ENCODE results near the gene DLGAP1. TPM values are rescaled to one million over a fixed set of nuclear protein-coding genes. Genes with fewer than 3 reads are reported as not detected.
"Not testable (repeated sequence)": the region's sequence is repeated elsewhere in the genome, so short reads cannot be mapped to it uniquely, and the experiment has no call there.

Gene DLGAP1
- total RNA-seq, 6 experiments from 2014 or later = 0.09 to 0.31 (median 0.18) TPM; not detected in 2

DNA sequence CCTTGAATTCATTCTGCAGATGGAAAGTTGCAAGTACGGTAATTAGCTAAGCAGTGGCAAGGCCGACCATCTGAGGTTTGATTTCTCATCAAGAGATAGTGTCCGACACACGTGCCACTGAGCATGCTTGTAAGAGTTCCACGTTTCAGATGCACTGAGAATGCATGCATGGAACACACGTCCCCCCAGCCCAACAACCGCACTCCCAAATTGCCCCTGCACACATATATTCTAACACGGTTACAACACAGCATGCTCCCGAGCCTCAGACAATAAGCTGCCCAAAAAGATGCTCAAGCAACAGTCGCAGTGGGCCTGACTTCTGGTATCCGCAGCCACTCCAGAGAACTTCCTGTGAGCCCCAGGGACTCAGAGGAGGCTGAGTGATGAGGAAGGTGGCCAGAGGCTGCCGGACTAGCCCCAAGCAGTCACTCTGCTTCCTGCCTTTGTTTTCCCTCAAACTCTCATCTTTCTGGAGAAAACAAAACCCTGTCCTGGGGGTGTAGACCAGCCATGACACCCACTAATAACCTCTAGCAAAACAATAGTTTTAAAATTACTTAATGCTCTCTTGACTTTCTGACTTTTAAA lies 801.2 kb downstream of the DLGAP1 start:
- WGBS (ENCODE audit: insufficient coverage, low coverage, low lambda C conversion rate, missing lambda C conversion rate) = 72% methylated on average over 3 of the region's 12 CpGs
- DNase-seq (no peak), ATAC-seq (no peak)
- TF ChIP-seq POLR2A (IDR thresholded peaks at IDR 0.05) = no peak
- TF ChIP-seq, protein P1, sequence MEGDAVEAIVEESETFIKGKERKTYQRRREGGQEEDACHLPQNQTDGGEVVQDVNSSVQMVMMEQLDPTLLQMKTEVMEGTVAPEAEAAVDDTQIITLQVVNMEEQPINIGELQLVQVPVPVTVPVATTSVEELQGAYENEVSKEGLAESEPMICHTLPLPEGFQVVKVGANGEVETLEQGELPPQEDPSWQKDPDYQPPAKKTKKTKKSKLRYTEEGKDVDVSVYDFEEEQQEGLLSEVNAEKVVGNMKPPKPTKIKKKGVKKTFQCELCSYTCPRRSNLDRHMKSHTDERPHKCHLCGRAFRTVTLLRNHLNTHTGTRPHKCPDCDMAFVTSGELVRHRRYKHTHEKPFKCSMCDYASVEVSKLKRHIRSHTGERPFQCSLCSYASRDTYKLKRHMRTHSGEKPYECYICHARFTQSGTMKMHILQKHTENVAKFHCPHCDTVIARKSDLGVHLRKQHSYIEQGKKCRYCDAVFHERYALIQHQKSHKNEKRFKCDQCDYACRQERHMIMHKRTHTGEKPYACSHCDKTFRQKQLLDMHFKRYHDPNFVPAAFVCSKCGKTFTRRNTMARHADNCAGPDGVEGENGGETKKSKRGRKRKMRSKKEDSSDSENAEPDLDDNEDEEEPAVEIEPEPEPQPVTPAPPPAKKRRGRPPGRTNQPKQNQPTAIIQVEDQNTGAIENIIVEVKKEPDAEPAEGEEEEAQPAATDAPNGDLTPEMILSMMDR (IDR thresholded peaks at IDR 0.05) = no peak
- intact Hi-C loops (cut with DNase I) = no loop called here
- no peaks in the 10 kb centered on the region for H3K9me3 ChIP-seq
- no peak overlapping the region for H3K27ac ChIP-seq
- no peaks in the 10 kb centered on the region for H3K36me3 ChIP-seq
- H3K4me1 ChIP-seq = peaks cover 0 to 7% (median 0%) of the 10 kb centered on the region in 4 donors
- no peaks in the 10 kb centered on the region for H3K27me3 ChIP-seq
- no peak overlapping the region for H3K4me3 ChIP-seq

DNA sequence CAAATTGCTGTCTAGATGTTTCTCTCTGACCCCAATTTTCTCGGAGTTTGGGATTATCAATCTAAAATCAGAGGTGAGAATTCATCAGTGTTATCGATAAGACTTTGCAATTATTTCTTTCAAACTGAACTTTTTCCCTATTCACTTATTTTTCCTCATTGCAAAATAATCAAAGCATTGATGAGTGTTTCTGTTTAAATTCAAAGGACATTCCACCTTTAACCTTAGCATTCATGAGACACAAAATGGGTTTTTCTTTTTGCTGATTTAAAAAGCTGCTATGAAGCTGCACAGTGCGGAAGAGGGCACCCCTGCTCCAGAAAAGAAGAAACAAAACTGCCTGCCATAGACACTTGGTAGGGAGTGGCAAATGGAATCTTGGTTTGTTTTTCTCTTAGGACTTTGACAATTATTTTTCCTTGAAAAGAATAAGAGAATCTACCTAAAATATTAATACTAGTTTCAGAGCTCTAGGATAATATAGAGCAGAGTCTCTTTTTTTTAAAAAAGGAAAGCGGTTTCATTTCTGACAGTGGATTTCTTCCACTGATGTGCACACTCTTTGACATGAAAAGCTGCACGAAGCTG lies 801.8 kb downstream of the DLGAP1 start:
- H3K27me3 ChIP-seq = no peaks in the 10 kb centered on the region
- H3K4me3 ChIP-seq = no peak overlapping the region
- ATAC-seq (no peak), DNase-seq (no peak)
- 79% methylated on average over 5 of the region's 5 CpGs for WGBS (ENCODE audit: insufficient coverage, low coverage, low lambda C conversion rate, missing lambda C conversion rate)
- TF ChIP-seq, protein P1 (IDR thresholded peaks at IDR 0.05) = no peak
- TF ChIP-seq POLR2A (IDR thresholded peaks at IDR 0.05) = no peak
- no peak overlapping the region for H3K27ac ChIP-seq
- H3K4me1 ChIP-seq = peaks cover 0 to 7% (median 0%) of the 10 kb centered on the region in 4 donors
- no peaks in the 10 kb centered on the region for H3K9me3 ChIP-seq
- intact Hi-C loops (cut with DNase I) = no loop called here
- no peaks in the 10 kb centered on the region for H3K36me3 ChIP-seq

DNA sequence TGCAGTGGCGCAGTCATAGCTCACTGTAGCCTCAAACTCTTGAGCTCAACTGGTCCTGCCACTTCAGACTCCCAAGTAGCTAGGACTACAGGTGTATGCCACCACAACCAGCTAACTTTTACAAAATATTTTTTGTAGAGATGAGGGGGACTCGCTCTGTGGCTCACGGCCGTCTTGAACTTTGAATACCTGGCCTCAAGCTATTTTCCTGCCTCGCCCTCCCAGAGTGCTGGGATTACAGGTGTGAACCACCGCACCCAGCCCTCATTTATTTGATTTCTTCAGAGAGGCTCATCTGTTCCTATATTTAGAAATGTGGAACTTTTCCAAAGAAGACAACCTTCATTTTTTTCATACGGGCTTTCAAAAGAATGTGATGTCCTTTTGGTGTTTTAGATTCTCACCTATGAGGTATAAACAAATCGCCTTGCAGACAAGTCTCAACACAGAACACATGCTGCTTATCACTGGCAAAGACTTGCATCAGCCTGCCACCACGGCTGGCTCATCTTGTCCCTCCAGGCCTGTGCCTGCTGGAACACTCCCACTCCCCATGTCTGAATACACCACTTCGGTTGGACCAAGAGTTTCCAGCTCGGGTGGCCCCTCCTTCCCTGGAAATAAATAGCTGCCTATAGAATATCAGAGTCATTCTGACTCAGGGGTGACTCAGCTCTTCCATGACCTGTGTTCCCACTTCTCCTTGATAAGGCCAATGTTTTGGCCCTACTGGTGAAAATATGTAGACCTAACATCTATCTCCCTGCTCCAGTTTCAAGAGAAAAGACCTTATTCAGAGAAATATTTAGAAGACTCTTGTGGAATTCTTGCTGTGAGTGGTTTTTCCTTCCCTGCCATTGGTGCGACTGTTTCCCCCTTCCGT lies 802.5 kb downstream of the DLGAP1 start:
- peaks cover 0 to 7% (median 0%) of the 10 kb centered on the region in 4 donors for H3K4me1 ChIP-seq
- intact Hi-C loops (cut with DNase I) = no loop called here
- H3K9me3 ChIP-seq = no peaks in the 10 kb centered on the region
- no peak overlapping the region for H3K4me3 ChIP-seq
- TF ChIP-seq, protein P1 (IDR thresholded peaks at IDR 0.05) = peak in 1 of 4 donors; percentile 11
- TF ChIP-seq POLR2A (IDR thresholded peaks at IDR 0.05) = no peak
- DNase-seq = peak in 1 of 3 donors; percentile 62
- H3K27ac ChIP-seq = no peak overlapping the region
- 71% methylated on average over 12 of the region's 13 CpGs for WGBS (ENCODE audit: insufficient coverage, low coverage, low lambda C conversion rate, missing lambda C conversion rate)
- H3K36me3 ChIP-seq = no peaks in the 10 kb centered on the region
- H3K27me3 ChIP-seq = no peaks in the 10 kb centered on the region
- ATAC-seq = peak; percentile 34 to 84 (median 51)

DNA sequence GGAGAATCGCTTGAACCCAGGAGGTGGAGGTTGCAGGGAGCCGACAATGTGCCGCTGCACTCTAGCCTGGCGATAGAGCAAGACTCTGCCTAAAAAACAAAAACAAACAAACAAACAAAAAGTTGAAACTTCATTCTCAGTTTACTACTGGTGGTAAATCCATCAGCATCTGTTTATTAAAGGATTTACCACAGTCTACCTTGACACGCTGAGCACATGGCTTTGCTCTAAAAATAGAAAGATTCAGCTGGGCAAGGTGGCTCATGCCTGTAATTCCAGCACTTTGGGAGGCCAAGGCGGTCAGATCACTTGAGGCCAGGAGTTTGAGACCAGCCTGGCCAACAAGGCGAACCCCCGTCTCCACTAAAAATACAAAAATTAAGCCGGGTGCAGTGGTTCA lies 803.8 kb downstream of the DLGAP1 start:
- ATAC-seq (no peak), DNase-seq (no peak)
- Histone ChIP-seq H3K9me3 (no peaks in the 10 kb centered on the region), H3K4me3 (no peak overlapping the region), H3K4me1 (peaks cover 0 to 7% (median 0%) of the 10 kb centered on the region in 4 donors), H3K27ac (no peak overlapping the region), H3K36me3 (no peaks in the 10 kb centered on the region), H3K27me3 (no peaks in the 10 kb centered on the region)
- 85% methylated on average over 8 of the region's 9 CpGs for WGBS (ENCODE audit: insufficient coverage, low coverage, low lambda C conversion rate, missing lambda C conversion rate)
- TF ChIP-seq, protein P1 (IDR thresholded peaks at IDR 0.05) = no peak
- no peak for TF ChIP-seq POLR2A (IDR thresholded peaks at IDR 0.05)
- intact Hi-C loops (cut with DNase I) = no loop called here

DNA sequence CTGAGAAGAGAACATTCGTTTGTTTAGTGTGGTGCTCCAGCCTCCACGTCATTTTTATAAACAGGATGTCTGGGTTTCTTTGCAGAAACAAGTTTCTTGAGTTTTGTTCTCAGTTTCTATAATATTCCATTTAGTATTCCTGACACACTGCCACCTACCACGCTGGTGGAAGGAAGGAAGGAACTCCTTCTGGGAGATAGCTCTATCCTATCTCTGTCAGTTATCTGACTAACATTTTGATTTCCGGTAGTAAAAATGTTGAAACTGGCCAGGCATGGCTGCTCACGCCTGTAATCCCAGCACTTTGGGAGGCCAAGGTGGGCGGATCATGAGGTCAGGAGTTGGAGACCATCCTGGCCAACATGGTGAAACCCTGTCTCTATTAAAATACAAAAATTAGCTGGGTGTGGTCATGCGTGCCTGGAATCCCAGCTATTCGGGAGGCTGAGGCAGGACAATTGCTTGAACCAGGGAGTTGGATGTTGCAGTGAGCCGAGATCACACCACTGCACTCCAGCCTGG lies 804.5 kb downstream of the DLGAP1 start:
- WGBS (ENCODE audit: insufficient coverage, low coverage, low lambda C conversion rate, missing lambda C conversion rate) = 48% methylated on average over 6 of the region's 9 CpGs
- H3K4me1 ChIP-seq; H3K4me3 ChIP-seq; DNase-seq; intact Hi-C loops (cut with DNase I); H3K9me3 ChIP-seq; H3K27me3 ChIP-seq; H3K36me3 ChIP-seq: not testable (repeated sequence)
- ATAC-seq = peak in 2 of 4 donors; percentile 5 to 61
- peak overlapping the region in 1 of 3 donors; percentile 28 for H3K27ac ChIP-seq

All from right lobe of liver (tissue), 6 donors.